Endothelial cell of umbilical vein (primary cell): ENCODE results near the gene C3. TPM values are rescaled to one million over a fixed set of nuclear protein-coding genes. Genes with fewer than 3 reads are reported as not detected.

Experiments used
- BruUV-seq: library from RNA; stranded (reverse); fragments of 400-500 nt; replicated peaks from 2 replicates; lab custom pipeline; 2021; lab: Mats Ljungman, UMichigan
- CTCF ChIA-PET: fragments of 300-600, 350-600 bp; sonication (Branson Sonifier 250); formaldehyde crosslinking; loops from one replicate; lab custom pipeline; 2021; ENCODE audit warnings: antibody characterized with exemption, inconsistent platforms; lab: Charles Lee
- POLR2A ChIA-PET: fragments of 300-600, 350-600 bp; sonication (Branson Sonifier 250); formaldehyde crosslinking; loops from one replicate; lab custom pipeline; 2021; ENCODE audit warnings: antibody characterized with exemption, inconsistent platforms; lab: Charles Lee
- DNase-seq: peaks from one replicate; pipeline ENCODE4 v3.0.0-alpha.2; 2011; ENCODE audit warnings: low read depth, low spot score
- FAIRE-seq: peaks from 2 replicates; lab custom pipeline; 2011; peaks lifted over from hg19 to GRCh38; lab: Jason Lieb, UNC
- H2AFZ ChIP-seq: 2 replicates; pipeline ENCODE4 v1.6.0; 2012; ENCODE audit warnings: low read depth, low read length, control low read depth, inconsistent platforms
- H3K27ac ChIP-seq: 2 replicates; pipeline ENCODE4 v1.5.1; 2011; ENCODE audit warnings: low read depth, mild to moderate bottlenecking, control low read depth, low read length, moderate library complexity; ENCODE audit not compliant: insufficient read depth
- H3K27me3 ChIP-seq, 2 experiments: 2 replicates each; pipeline versions ENCODE4 v1.6.0 to v1.6.1; 2011; ENCODE audit warnings: low read length in 2 of 2, mixed read lengths in 1 of 2; ENCODE audit not compliant: control insufficient read depth in 2 of 2, insufficient read depth in 2 of 2
- H3K36me3 ChIP-seq, 2 experiments: 2 replicates in 1 of 2; 3 replicates in 1 of 2; pipeline ENCODE4 v1.5.1; 2011; ENCODE audit warnings: low read length in 2 of 2, mild to moderate bottlenecking in 1 of 2, moderate library complexity in 1 of 2; ENCODE audit not compliant: control insufficient read depth in 2 of 2, insufficient read depth in 2 of 2; ENCODE audit errors: extremely low read depth in 1 of 2
- H3K4me1 ChIP-seq: 3 replicates; pipeline ENCODE4 v1.5.1; 2011; ENCODE audit warnings: mild to moderate bottlenecking, low read length; ENCODE audit not compliant: control insufficient read depth, insufficient read depth; ENCODE audit errors: extremely low read depth
- H3K4me2 ChIP-seq: 2 replicates; pipeline ENCODE4 v1.6.1; 2011; ENCODE audit warnings: low read length, control low read depth, mixed read lengths; ENCODE audit not compliant: insufficient read depth
- H3K4me3 ChIP-seq, 3 experiments: fragments of 200-600 bp in 1 of 3; sonication (generic), shearing (Covaris generic) in 1 of 3; replicated peaks in 1 of 3; 2 replicates each; pipeline ENCODE4 v1.5.1; 2011 to 2016; ENCODE audit warnings: control low read depth in 3 of 3, low read length in 3 of 3, mild to moderate bottlenecking in 2 of 3, inconsistent platforms in 1 of 3, low read depth in 1 of 3, moderate library complexity in 1 of 3; ENCODE audit not compliant: insufficient read depth in 1 of 3
- H3K79me2 ChIP-seq: 2 replicates; pipeline ENCODE4 v1.6.0; 2012; ENCODE audit warnings: low read length, inconsistent platforms; ENCODE audit not compliant: control insufficient read depth, insufficient read depth
- H3K9ac ChIP-seq: replicated peaks from 2 replicates; pipeline ENCODE3; 2011; ENCODE audit warnings: low read length, control low read depth; ENCODE audit not compliant: insufficient read depth; ENCODE audit errors: extremely low read depth
- H3K9me1 ChIP-seq: replicated peaks from 3 replicates; pipeline ENCODE4 v1.6.0; 2011; ENCODE audit warnings: mild to moderate bottlenecking, low read length; ENCODE audit not compliant: control insufficient read depth, insufficient read depth; ENCODE audit errors: extremely low read depth
- H3K9me3 ChIP-seq: replicated peaks from 2 replicates; pipeline ENCODE4 v1.5.1; 2012; ENCODE audit warnings: low read length, inconsistent platforms; ENCODE audit not compliant: control insufficient read depth, insufficient read depth
- H4K20me1 ChIP-seq: replicated peaks from 2 replicates; pipeline ENCODE3; 2011; ENCODE audit warnings: mild to moderate bottlenecking, low read length; ENCODE audit not compliant: control insufficient read depth, insufficient read depth; ENCODE audit errors: extremely low read depth
- CTCF ChIP-seq, 2 donors: IDR thresholded peaks; 1 replicate in 1 of 2; 2 replicates in 1 of 2; pipeline ENCODE4 v1.5.1; 2011; ENCODE audit warnings: low read length in 2 of 2, mild to moderate bottlenecking in 2 of 2, moderate library complexity in 2 of 2, control low read depth in 1 of 2, inconsistent platforms in 1 of 2, low read depth in 1 of 2; ENCODE audit not compliant: insufficient read depth in 1 of 2; ENCODE audit errors: extremely low read depth in 1 of 2
- EZH2 ChIP-seq: IDR thresholded peaks from 2 replicates; pipeline ENCODE4 v1.6.1; 2012; ENCODE audit warnings: borderline replicate concordance, low read depth, mild to moderate bottlenecking, moderate library complexity, low read length, inconsistent platforms; ENCODE audit not compliant: severe bottlenecking
- FOS ChIP-seq: IDR thresholded peaks from 2 replicates; pipeline ENCODE4 v1.6.1; 2011; ENCODE audit warnings: mild to moderate bottlenecking, low read length, moderate library complexity, borderline replicate concordance; ENCODE audit not compliant: insufficient read depth
- GATA2 ChIP-seq: IDR thresholded peaks from 2 replicates; pipeline ENCODE4 v1.7.0; 2011; ENCODE audit warnings: low read depth, mild to moderate bottlenecking, moderate library complexity, mixed read lengths, low read length; ENCODE audit not compliant: insufficient read length, insufficient read depth
- JUN ChIP-seq: IDR thresholded peaks from 2 replicates; pipeline ENCODE4 v1.6.1; 2011; ENCODE audit warnings: borderline replicate concordance, low read depth; ENCODE audit not compliant: insufficient read length, insufficient read depth
- MAX ChIP-seq: IDR thresholded peaks from 2 replicates; pipeline ENCODE4 v1.6.1; 2011; ENCODE audit not compliant: insufficient read depth, insufficient read length
- MYC ChIP-seq: IDR thresholded peaks from one replicate; pipeline ENCODE4 v1.6.1; 2011; ENCODE audit warnings: mild to moderate bottlenecking, low read depth, low read length
- POLR2A ChIP-seq: IDR thresholded peaks from 2 replicates; pipeline ENCODE4 v1.6.1; 2012; ENCODE audit warnings: low read depth, mild to moderate bottlenecking, control low read depth, low read length
- POLR2AphosphoS5 ChIP-seq: IDR thresholded peaks from 2 replicates; pipeline ENCODE4 v1.6.1; 2012; ENCODE audit warnings: low read depth, mild to moderate bottlenecking, control low read depth, low read length, moderate library complexity; ENCODE audit not compliant: insufficient read depth
- dilution Hi-C: fragments of 300-500 bp; cut with MboI; formaldehyde crosslinking; loops from one replicate; pipeline ENCODE4 v1.15.0; 2019; ENCODE audit warnings: low sequenced_read_pairs; ENCODE audit not compliant: extremely low pct_ligation_motif_present
- intact Hi-C: fragments of 100-400 bp; cut with micrococcal nuclease; formaldehyde crosslinking; loops from one replicate; pipeline ENCODE4 v1.10.0; 2022
- polyA plus RNA-seq, 4 experiments: library from polyadenylated mRNA; depleted of rRNA in 3 of 4; stranded (reverse) in 3 of 4; unstranded in 1 of 4; fragments of >200 nt; gene quantifications; 2 replicates each; pipeline versions ENCODE4 v1.2.1 to v1.2.3, GENCODE V29; 2011 to 2012; ENCODE audit warnings: missing spikeins in 1 of 4
- total RNA-seq: library from RNA; stranded (reverse); gene quantifications from 2 replicates; pipeline ENCODE4 v1.2.3, GENCODE V29; 2021

The C3 gene
- total and polyA plus RNA-seq, 2 donors (not counting 3 experiments of a cell fraction or from before 2014, with no cell fraction given), result 0.23 TPM; not detected in 1

- POLR2A ChIA-PET, result no interaction called here
- dilution Hi-C loops (no loop called here), intact Hi-C loops (loop anchor here (1.0 kb wide), 1 partner anchor 97 kb away; no protein-coding TSS in a partner anchor)
- Histone ChIP-seq H3K9me3 (no peaks in the 10 kb centered on the region), H3K9me1 (no peaks in the 10 kb centered on the region), H3K27ac (no peak overlapping the region), H3K79me2 (no peaks in the 10 kb centered on the region), H3K27me3 (peaks cover 5 to 9% of the 10 kb centered on the region in 2 experiments), H4K20me1 (no peaks in the 10 kb centered on the region), H3K9ac (no peak overlapping the region), H2AFZ (no peak overlapping the region), H3K4me3 (no peak overlapping the region), H3K4me1 (peaks cover 4% of the 10 kb centered on the region), H3K36me3 (no peaks in the 10 kb centered on the region), H3K4me2 (no peak overlapping the region)
- DNase-seq, result no peak
- TF ChIP-seq GATA2 (no peak), JUN (no peak), FOS (no peak), POLR2A (no peak), CTCF (IDR thresholded peaks at IDR 0.05; ENCODE audit: extremely low read depth in 1 of 2, insufficient read depth in 1 of 2, low read depth in 1 of 2, low read length in 2 of 2) (no peak), EZH2 (no peak), MYC (no peak), POLR2AphosphoS5 (no peak), MAX (no peak)
- CTCF ChIA-PET, result no interaction called here
- no peak for FAIRE-seq
- no TSS peak for BruUV-seq
These were observed 46.1 kb upstream of the C3 start for GRCh38 chr19:6766357-6767080.
